Activated naive CD8-positive, alpha-beta T cell (primary cell): ENCODE data around the gene POU5F1.
A peak's percentile ranks its signal among the peaks of the same experiment; 100 is the strongest.
"Not testable (repeated sequence)": the region's sequence is repeated elsewhere in the genome, so short reads cannot be mapped to it uniquely, and the experiment has no call there.

Source experiments
- H3K27ac Mint-ChIP-seq: one replicate; pipeline ENCODE4 v1.8.0; 2021; ENCODE audit warnings: mixed read lengths
- H3K27me3 Mint-ChIP-seq: one replicate; pipeline ENCODE4 v1.8.0; 2021; ENCODE audit warnings: mixed read lengths
- H3K36me3 Mint-ChIP-seq: one replicate; pipeline ENCODE4 v1.8.0; 2021; ENCODE audit warnings: mixed read lengths
- H3K4me1 Mint-ChIP-seq: one replicate; pipeline ENCODE4 v1.8.0; 2021; ENCODE audit warnings: low read depth, mixed read lengths
- H3K4me3 Mint-ChIP-seq: one replicate; pipeline ENCODE4 v1.8.0; 2021; ENCODE audit warnings: mild to moderate bottlenecking, mixed read lengths
- H3K9me3 Mint-ChIP-seq: one replicate; pipeline ENCODE4 v1.8.0; 2021; ENCODE audit warnings: low read depth, mixed read lengths

The POU5F1 gene

GRCh38 chr6:31196251-31197022 is 26.0 kb upstream of the POU5F1 start:
- not testable (repeated sequence) for H3K36me3 Mint-ChIP-seq, H3K27me3 Mint-ChIP-seq, H3K9me3 Mint-ChIP-seq
- peak overlapping the region; percentile 90 for H3K4me3 Mint-ChIP-seq
- H3K4me1 Mint-ChIP-seq = peaks cover 51% of the 10 kb centered on the region
- peak overlapping the region; percentile 95 for H3K27ac Mint-ChIP-seq

DNA sequence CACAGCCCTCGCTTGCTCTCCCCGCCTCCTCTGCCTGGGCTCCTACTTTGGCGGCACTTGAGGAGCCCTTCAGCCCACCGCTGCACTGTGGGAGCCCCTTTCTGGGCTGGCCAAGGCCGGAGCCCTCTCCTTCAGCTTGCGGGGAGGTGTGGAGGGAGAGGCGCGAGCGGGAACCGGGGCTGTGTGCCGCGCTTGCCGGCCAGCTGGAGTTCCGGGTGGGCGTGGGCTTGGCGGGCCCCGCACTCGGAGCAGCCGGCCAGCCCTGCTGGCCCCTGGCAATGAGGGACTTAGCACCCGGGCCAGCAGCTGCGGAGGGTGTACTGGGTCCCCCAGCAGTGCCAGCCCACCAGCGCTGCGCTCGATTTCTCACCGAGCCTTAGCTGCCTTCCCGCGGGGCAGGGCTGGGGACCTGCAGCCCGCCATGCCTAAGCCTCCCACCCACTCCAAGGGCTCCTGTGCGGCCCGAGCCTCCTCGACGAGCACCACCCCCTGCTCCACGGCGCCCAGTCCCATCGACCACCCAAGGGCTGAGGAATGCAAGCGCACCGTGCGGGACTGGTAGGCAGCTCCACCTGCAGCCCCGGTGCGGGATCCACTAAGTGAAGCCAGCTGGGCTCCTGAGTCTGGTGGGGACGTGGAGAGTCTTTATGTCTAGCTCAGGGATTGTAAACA is 25.0 kb upstream of the POU5F1 start:
- H3K27ac Mint-ChIP-seq = not testable (repeated sequence)

DNA sequence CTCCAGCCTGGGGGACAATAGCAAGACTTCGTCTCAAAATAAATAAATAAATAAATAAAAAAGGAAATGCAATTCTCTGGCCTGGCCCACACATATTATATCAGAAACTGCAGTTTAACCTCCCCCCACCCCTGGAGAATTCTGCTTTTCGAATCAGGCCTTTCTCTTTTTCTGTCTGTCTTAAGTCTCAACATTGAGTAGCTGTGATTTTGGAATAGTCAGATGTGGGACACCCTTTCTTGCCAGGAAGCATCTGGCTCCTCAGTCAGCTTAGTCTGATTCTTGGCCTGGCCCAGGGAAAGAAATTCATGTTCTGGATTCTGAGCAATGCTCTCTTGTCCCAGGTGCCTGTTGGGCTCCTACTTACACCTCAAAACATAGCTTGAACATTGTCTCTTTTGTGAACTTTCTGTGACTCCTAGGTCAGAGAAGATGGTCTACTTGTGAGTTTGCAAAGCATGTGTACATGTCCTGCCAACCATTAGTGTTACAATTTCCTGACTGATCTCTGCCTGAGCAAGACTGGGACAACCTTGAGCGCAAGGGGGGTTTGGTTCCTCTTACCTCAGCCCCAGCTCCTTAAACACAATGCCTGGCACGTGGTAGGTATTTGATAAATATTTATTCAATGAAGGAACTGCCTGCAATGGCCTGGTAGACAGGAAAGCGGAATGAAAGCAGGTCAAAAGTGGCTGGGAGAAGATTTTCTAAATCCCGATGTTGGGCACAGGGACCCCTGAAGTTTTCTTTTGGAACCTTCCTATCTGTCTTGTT is 23.8 kb upstream of the POU5F1 start:
- Mint-ChIP-seq H3K27me3 (no peaks in the 10 kb centered on the region), H3K36me3 (peaks cover 5% of the 10 kb centered on the region), H3K4me3 (peak overlapping the region; percentile 6), H3K27ac (peak overlapping the region; percentile 71), H3K9me3 (no peaks in the 10 kb centered on the region), H3K4me1 (peaks cover 32% of the 10 kb centered on the region)

More for the DNA sequence above, 25.0 kb upstream of the POU5F1 start:
- not testable (repeated sequence) for H3K36me3 Mint-ChIP-seq, H3K9me3 Mint-ChIP-seq, H3K27me3 Mint-ChIP-seq
- peak overlapping the region; percentile 90 for H3K4me3 Mint-ChIP-seq
- peaks cover 43% of the 10 kb centered on the region for H3K4me1 Mint-ChIP-seq

DNA sequence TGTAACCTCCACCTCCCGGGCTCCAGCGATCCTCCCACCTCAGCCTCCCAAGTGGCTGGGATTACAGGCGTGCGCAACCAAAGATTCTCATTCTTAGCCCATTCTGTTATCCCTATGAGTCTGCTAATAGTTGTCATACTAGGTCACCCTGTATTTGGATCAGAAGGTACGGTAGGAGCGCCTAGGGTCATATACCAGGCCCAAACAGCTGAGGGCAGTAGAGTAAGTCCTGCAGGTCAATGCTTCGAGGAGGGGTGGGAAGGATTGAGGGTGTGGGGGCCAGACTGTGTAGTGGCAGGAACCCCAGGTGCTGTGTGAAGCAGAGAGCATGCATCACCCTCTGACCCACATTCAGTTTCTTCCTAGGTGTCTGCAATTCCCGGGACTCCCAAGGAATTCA is 22.7 kb upstream of the POU5F1 start:
- H3K4me3 Mint-ChIP-seq = no peak overlapping the region
- peaks cover 27% of the 10 kb centered on the region for H3K4me1 Mint-ChIP-seq
- no peaks in the 10 kb centered on the region for H3K27me3 Mint-ChIP-seq
- no peak overlapping the region for H3K27ac Mint-ChIP-seq
- H3K36me3 Mint-ChIP-seq = peaks cover 5% of the 10 kb centered on the region
- no peaks in the 10 kb centered on the region for H3K9me3 Mint-ChIP-seq

DNA sequence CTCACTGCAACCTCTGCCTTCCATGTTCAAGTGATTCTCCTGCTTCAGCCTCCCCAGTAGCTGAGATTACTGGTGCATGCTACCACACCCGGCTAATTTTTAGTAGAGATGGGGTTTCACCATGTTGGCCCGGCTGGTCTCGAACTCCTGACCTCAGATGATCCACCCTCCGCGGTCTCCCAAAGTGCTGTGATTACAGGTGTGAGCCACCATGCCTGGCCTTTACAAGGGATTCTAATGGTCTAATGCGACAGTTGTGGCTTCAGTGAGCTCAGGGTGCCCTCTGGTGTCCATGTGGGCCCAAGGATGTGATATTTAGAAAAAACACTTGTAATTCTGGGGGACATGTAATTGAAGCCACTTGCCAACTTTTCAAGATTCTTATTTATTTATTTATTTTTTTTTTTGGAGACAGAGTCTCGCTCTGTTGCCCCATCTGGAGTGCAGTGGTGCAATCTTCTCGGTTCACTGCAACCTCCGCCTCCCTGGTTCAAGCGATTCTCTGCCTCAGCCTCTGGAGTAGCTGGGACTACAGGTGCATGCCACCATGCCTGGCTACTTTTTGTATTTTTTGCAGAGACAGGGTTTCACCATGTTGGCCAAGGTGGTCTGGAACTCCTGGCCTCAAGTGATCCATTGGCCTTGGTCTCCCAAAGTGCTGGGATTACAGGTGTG is 22.1 kb upstream of the POU5F1 start:
- not testable (repeated sequence) for H3K27ac Mint-ChIP-seq, H3K27me3 Mint-ChIP-seq, H3K4me3 Mint-ChIP-seq, H3K9me3 Mint-ChIP-seq, H3K36me3 Mint-ChIP-seq
- H3K4me1 Mint-ChIP-seq = peaks cover 23% of the 10 kb centered on the region

- H3K27me3 Mint-ChIP-seq = no peaks in the 10 kb centered on the region
- H3K4me3 Mint-ChIP-seq = no peak overlapping the region
- H3K9me3 Mint-ChIP-seq = no peaks in the 10 kb centered on the region
- peaks cover 10% of the 10 kb centered on the region for H3K4me1 Mint-ChIP-seq
- peaks cover 2% of the 10 kb centered on the region for H3K36me3 Mint-ChIP-seq
- no peak overlapping the region for H3K27ac Mint-ChIP-seq
Measured at GRCh38 chr6:31190488-31190887, 20.0 kb upstream of the POU5F1 start.

DNA sequence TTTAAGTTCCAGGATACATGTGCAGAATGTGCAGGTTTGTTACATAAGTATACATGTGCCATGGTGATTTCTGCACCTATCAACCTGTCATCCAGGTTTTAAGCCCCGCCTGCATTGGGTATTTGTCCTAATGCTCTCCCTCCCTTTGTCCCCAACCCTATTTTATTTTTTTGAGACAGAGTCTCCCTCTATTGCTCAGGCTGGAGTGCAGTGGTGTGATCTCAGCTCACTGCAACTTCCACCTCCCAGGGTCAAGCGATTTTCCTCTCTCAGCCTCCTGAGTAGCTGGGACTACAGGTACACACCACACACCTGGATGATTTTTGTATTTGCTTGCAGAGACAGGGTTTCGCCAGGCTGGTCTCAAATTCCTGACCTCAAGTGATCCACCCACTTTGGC is 18.7 kb upstream of the POU5F1 start:
- not testable (repeated sequence) for H3K4me1 Mint-ChIP-seq, H3K4me3 Mint-ChIP-seq, H3K36me3 Mint-ChIP-seq, H3K27ac Mint-ChIP-seq, H3K27me3 Mint-ChIP-seq, H3K9me3 Mint-ChIP-seq

DNA sequence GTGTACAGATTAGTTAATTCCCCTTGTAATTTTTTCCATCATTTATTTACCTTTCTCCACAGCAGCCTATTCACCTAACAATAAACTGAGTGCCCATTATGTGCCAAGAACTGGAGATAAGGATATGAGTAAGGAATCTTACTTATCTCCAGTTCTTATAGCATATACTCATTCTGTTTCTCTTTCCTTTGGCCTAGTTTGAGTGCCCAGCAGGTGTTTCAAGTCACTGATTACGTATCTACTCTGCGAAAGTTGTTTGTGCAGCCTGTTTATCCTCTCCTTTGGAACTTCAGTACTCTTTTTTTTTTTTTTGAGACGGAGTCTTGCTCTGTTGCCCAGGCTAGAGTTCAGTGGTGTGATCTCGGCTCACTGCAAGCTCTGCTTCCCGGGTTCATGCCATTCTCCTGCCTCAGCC is 17.3 kb upstream of the POU5F1 start:
- Mint-ChIP-seq H3K27me3 (no peaks in the 10 kb centered on the region), H3K9me3 (no peaks in the 10 kb centered on the region), H3K36me3 (no peaks in the 10 kb centered on the region), H3K4me1 (peaks cover 2% of the 10 kb centered on the region), H3K27ac (no peak overlapping the region), H3K4me3 (no peak overlapping the region)

DNA sequence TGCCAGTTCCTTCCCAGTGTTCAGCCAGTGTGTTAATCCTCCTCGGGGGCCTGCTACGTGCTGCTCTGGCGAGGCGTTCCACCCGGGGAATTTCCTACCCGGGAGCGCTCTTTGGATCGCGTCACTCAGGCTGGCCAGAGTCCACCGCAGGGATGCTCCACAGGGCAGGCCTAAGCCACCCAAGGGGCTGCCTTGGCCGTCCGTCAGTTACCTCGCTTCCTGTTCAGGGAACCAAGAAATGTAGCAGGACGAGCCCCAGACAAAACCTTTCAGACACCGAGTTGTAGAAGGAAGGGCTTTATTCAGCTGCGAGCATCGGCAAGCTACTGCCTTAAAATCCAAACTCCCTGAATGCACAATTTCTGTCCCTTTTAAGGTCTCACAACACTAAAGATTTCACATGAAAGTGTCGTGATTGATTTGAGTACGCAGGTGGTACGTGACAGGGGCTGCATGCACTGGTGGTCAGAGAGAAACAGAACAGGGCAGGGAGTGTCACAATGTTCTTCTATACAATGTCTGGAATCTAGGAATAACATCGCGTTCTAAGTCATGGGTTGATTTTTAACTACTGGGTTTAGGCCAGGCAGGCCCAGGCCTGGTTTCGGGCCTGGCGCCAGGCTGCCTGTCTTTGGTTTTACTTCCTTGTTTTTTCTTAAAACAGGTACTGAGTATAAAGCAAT is 15.7 kb upstream of the POU5F1 start:
- no peaks in the 10 kb centered on the region for H3K4me1 Mint-ChIP-seq
- no peaks in the 10 kb centered on the region for H3K9me3 Mint-ChIP-seq
- no peak overlapping the region for H3K27ac Mint-ChIP-seq
- no peak overlapping the region for H3K4me3 Mint-ChIP-seq
- H3K36me3 Mint-ChIP-seq = no peaks in the 10 kb centered on the region
- no peaks in the 10 kb centered on the region for H3K27me3 Mint-ChIP-seq

DNA sequence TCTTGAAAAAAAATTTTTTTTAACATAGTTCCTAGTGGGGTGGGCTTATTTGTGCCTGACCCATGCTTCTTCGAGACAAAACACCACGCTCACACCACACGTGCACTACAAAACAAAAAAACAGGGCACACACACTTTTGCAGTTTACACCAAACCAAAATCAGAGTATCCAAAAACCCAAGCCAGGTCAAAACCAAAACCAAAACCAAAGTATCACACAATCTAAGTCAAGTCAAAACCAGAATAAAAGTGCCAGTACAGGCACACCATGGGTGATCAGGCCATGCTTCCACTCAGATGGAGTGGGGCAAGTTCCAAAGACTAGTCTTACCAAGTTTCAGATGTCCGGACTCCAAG is 15.2 kb upstream of the POU5F1 start:
- not testable (repeated sequence) for H3K27me3 Mint-ChIP-seq, H3K9me3 Mint-ChIP-seq, H3K27ac Mint-ChIP-seq, H3K4me1 Mint-ChIP-seq, H3K4me3 Mint-ChIP-seq, H3K36me3 Mint-ChIP-seq

GRCh38 chr6:31183859-31184258 is 13.4 kb upstream of the POU5F1 start:
- not testable (repeated sequence) for H3K4me3 Mint-ChIP-seq, H3K4me1 Mint-ChIP-seq, H3K9me3 Mint-ChIP-seq, H3K27me3 Mint-ChIP-seq, H3K27ac Mint-ChIP-seq, H3K36me3 Mint-ChIP-seq

DNA sequence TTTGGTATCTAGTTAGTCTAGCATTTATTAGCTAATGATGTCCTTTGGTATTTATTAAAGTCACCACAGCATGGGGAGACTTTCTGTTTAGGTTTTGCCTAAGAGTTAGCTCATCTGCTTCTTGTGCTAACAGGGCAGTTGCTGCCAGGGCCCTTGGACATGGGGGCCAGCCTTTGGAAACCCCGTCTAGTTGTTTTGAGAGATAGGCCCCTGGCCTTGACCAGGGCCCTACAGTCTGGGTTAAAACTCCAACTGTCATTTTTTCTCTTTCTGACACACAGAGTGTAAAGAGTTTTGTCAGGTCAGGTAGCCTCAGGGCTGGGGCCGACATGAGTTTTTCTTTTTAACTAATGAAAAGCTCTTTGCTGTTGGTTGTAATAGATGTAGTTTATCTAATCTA is 12.8 kb upstream of the POU5F1 start:
- H3K36me3 Mint-ChIP-seq, H3K27me3 Mint-ChIP-seq, H3K27ac Mint-ChIP-seq, H3K4me1 Mint-ChIP-seq, H3K9me3 Mint-ChIP-seq, H3K4me3 Mint-ChIP-seq: not testable (repeated sequence)

- H3K4me1 Mint-ChIP-seq = peaks cover 10% of the 10 kb centered on the region
- H3K27me3 Mint-ChIP-seq = no peaks in the 10 kb centered on the region
- H3K27ac Mint-ChIP-seq = peak overlapping the region; percentile 16
- peak overlapping the region; percentile 79 for H3K4me3 Mint-ChIP-seq
- no peaks in the 10 kb centered on the region for H3K9me3 Mint-ChIP-seq
- no peaks in the 10 kb centered on the region for H3K36me3 Mint-ChIP-seq
Measured at GRCh38 chr6:31180500-31180899, 10.0 kb upstream of the POU5F1 start.

DNA sequence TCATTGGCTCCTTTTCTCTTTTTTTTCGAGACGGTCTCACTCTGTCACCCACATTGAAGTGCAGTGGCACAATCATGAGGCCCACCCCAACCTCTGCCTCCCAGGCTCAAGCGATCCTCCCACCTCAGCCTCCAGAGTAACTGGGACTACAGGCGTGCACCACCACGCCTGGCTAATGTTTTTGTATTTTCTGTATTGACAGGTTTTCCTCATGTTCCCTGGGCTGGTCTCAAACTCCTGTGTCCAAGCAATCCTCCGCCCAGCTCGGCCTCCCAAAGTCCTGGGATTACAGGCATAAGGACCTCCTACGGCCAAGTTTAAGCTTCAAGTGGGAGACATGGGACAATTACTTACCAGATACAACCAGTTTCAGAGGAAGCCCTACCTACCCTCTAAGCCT is 9.4 kb upstream of the POU5F1 start:
- H3K4me1 Mint-ChIP-seq = peaks cover 10% of the 10 kb centered on the region
- no peaks in the 10 kb centered on the region for H3K9me3 Mint-ChIP-seq
- no peaks in the 10 kb centered on the region for H3K27me3 Mint-ChIP-seq
- no peaks in the 10 kb centered on the region for H3K36me3 Mint-ChIP-seq
- no peak overlapping the region for H3K27ac Mint-ChIP-seq
- H3K4me3 Mint-ChIP-seq = peak overlapping the region; percentile 79

- Mint-ChIP-seq H3K27me3 (no peaks in the 10 kb centered on the region), H3K9me3 (no peaks in the 10 kb centered on the region), H3K36me3 (no peaks in the 10 kb centered on the region), H3K4me1 (peaks cover 10% of the 10 kb centered on the region), H3K27ac (no peak overlapping the region), H3K4me3 (no peak overlapping the region)
Measured at GRCh38 chr6:31179042-31179386, 8.5 kb upstream of the POU5F1 start.
